Measurements from ENCODE around the gene EDNRB. TPM values are rescaled to one million over a fixed set of nuclear protein-coding genes. Genes with fewer than 3 reads are reported as not detected.
"Not testable (repeated sequence)": the region's sequence is repeated elsewhere in the genome, so short reads cannot be mapped to it uniquely, and the experiment has no call there.

Gene EDNRB
- 112 and 119 TPM in 2 replicates for total RNA-seq

DNA sequence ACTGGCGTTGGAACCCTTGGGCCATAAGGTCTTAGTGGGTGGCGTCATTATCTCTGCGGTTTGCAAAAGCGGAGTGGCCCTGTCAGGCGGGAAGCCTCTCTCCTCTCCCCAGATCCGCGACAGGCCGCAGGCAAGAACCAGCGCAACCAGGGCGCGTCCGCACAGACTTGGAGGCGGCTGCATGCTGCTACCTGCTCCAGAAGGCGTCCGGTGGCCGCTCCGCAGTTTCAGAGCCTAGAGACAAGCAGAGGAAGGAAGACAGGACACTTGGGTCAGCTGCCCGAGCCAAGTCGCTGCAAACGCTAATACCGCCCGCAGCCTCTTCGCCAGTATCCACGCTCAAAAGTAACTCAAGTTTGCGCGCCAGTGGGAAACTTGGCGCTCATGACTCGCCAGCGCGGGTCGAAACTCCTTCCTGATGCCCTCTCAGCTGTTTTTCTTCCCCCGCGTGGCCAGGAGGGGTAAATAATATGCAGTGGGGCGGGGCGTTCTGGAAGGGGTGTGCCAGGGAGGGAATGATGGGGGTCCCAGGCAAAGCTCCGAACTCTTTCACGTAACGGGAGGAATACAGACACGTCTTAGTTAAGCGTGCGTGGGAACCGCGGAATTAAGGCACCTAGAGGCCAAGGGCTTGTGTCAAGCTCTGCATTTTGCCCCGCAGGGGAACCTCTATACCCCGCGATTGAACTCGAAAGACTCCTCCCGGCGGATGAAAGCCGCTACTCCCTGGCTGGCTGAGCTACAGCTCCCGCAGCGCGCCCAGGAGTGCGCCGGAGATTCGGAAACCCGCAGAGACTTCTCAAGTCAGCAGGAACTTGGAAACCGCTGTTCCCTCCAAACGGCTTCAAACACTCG, at the start of gene EDNRB:
TSS of gene EDNRB (minus strand) at position 441 of the 855 bp plus-strand sequence. CDS start at position 183, 258 bp downstream.
- peak; percentile 68 for DNase-seq

GRCh38 chr13:77966671-77967070, 48.0 kb upstream of the EDNRB start:
- DNase-seq = no peak

GRCh38 chr13:77952737-77953136, 34.1 kb upstream of the EDNRB start:
- no peak for DNase-seq

DNA sequence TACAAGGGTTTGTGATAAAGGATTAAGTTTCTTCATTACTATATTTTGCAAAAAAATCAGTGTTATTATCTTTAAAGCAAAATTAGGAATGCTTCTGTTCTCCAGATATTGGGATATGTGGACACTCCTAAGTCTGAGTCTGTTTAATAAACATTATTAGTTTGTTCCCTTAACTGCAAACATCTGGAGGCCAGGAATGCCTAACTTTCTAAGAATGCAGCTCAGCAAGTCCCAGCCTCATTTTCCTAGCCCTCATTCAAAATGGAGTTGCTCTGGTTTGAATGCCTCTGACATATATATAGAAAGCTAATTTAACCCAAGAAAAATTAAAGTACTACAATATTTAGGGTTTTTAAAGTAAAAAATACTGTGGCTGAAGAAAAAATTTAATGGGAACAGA, 33.6 kb upstream of the EDNRB start:
- no peak for DNase-seq

DNA sequence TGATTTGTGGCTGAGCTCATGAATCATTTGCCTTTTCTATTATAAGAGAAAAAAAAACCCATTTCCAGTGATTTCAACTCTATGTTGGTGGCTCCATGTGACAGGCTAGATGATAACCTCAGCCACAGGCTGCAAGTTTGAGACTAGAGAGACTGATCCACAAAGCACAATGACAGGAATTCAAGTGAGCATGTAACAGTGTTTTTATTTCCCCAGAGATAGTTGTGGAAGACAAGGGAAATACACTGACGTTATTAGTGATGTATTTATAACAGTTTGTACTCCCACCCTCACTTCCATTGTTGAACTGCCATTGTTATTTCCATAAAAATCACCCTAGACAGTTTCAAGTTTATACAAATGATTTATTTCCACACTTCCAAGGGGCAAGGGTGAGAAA, 27.9 kb upstream of the EDNRB start:
- peak; percentile 51 for DNase-seq

GRCh38 chr13:77935063-77935462, 16.4 kb upstream of the EDNRB start:
- DNase-seq = not testable (repeated sequence)

DNA sequence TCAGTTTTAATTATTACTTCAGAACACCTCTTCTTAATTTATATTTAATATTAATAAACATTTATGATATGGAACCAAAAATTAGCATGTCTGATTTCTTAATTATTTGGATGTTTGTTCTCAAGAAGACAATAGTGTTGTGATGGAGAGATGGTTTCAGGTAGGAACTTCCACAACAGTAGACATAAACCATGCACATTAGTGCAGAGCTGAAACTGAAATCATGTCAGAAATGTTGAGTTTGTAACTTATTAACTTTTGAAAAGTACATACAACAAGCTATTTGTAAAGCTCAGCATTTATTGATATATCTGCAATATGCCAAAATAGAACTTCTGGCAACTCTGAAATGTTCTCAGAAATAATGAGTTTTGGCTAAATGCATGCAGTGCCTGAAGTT, 11.8 kb upstream of the EDNRB start:
- DNase-seq = no peak

DNA sequence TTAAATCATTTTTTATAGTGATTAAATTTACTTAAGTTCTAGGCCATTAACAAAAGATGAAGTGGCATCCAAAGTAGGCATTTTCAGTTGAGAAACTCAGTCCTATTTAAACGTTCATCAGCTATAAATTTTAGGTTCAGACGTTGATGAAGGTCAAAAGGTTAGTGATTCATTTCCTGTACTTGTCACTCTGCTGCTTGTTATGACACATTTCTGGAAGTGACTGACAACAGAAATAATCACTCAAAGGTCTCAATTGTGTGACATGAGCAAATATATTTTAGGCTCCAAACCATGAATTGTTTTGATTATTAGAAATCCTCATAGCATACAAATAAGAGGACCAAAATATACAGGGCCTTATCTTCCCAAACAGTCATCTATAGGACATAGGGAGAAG, 10.3 kb upstream of the EDNRB start:
- peak; percentile 76 for DNase-seq

- no peak for DNase-seq
Observed at GRCh38 chr13:77925616-77926015, 7.0 kb upstream of the EDNRB start.

DNA sequence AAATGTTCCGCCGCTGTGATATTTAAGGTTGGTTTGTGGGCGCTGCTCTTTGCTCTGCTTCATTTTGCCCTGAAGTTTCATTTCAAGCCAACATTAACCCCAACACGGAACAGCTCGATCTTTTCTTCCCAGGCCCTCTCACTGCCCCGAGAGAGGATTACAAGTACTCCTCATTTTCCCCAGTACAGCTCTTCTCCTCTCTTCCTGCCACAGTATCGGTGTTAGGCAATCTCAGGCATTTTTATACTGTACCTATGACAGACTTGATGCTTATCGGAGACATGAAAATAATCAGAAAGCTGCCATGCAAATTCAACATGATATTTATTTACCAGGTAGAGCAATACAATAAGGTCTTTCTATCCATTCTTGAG, 1.3 kb upstream of the EDNRB start:
- no peak for DNase-seq

- peak; percentile 60 for DNase-seq
Observed at GRCh38 chr13:77919246-77919920, 752 bp upstream of the EDNRB start.

GRCh38 chr13:77916488-77916887, 2.1 kb downstream of the EDNRB start:
- no peak for DNase-seq

- peak; percentile 20 for DNase-seq
Observed at GRCh38 chr13:77915686-77916085, 2.9 kb downstream of the EDNRB start.

- DNase-seq = no peak
Observed at GRCh38 chr13:77913003-77913402, 5.6 kb downstream of the EDNRB start.

DNA sequence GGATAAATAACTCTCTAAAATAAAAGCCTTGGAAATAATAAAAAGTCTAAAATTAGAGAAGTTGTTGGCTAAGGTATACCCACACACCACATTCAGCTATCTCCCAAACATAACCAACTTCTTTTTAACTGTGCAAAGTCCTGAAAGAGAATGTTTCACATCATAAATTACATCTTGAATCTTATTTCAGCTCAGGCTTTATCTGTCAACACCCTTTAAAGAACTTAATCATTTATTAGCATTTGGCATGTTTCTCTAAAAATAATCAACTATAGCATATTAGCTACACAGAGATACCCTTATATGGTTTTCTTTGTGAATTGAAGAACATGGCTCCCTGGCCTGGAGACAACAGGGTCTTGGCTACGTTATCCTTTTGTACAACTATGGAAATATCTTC, 6.9 kb downstream of the EDNRB start:
- DNase-seq = no peak

DNA sequence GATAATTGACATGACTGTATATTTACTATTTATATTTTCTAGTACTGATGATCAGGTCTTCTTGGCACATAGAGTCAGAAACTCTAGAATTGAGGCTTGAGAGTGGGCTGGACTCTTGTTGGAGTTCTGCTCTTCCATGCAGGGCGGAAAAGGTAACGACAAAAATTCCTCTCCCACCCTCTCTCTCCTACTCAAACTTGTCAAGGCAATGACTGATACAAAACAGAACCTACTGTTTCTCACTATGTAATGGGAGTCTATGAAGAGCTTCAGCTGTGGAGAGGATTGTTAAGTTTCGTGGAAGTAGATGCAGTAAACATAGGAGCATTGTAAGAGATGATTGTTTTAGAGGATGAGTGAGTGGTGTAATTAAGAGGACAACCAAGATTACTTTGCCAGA, 8.8 kb downstream of the EDNRB start:
- DNase-seq = no peak

DNA sequence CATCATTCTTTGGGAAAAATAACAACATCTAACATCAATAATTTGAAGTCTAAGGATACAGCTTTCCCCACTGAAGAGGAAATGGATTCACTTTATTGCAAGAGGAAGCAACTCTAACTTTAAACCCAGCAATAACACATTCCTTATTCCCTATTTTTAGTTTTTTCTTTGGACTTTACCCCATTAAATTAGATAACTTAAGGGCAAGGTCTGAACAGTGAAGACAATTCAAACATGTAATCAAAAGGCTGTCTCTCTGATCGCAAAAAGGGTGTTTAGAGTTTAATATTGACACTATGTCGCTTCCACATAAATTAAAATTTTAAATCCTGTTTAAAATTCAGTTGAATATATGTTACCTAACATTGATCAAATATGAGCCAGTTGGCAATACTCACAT, 10.1 kb downstream of the EDNRB start:
- DNase-seq = peak; percentile 11

DNA sequence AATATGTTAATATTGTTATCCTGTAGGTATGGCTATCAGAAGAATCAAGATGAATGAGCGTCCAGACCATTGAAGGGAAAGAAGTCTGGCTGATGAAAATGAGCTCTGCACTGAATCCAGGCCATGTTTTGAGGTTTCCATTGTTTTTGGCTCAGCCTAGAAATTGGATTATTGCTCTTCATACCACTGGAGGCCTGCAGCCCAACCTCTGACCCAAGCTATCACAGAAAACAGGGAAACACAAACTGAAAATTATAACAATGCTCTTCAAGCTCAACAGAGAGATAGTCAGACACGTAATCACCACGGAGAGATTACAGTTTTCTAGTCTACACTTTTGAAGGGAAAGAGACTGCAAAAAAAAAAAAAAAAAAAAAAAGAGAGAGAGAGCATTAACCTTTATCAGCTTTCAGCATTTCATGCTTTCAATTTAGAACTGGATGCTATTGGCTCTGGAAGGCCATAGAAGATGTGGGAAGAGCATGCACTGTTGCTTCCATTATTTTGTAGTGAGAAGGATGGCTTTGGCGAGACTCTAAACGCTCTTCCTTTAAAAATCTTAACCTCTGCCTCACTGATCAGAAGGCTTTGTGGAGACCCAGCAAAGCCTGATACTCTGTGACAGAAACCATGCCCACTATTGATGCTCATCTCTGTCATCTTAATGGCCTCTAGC, 10.8 kb downstream of the EDNRB start:
- DNase-seq = peak; percentile 97

GRCh38 chr13:77904031-77904430, 14.6 kb downstream of the EDNRB start:
- DNase-seq = no peak

DNA sequence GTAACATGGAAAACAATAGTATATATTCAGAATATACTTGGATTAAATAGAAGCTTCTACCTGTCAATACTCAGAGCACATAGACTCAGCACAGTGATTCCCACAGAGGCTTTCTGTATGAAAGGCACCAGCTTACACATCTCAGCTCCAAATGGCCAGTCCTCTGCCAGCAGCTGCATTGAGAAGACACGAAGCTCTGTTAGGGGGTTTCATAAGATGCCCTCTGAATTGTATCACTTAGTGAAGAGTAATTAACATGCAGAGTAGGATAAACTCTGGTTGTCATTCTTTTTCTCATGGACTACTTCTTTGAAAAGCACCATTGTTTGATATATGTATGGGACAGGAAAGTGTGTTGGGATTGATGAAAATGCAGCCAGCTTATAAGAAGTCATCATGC, 15.2 kb downstream of the EDNRB start:
- DNase-seq = no peak

DNA sequence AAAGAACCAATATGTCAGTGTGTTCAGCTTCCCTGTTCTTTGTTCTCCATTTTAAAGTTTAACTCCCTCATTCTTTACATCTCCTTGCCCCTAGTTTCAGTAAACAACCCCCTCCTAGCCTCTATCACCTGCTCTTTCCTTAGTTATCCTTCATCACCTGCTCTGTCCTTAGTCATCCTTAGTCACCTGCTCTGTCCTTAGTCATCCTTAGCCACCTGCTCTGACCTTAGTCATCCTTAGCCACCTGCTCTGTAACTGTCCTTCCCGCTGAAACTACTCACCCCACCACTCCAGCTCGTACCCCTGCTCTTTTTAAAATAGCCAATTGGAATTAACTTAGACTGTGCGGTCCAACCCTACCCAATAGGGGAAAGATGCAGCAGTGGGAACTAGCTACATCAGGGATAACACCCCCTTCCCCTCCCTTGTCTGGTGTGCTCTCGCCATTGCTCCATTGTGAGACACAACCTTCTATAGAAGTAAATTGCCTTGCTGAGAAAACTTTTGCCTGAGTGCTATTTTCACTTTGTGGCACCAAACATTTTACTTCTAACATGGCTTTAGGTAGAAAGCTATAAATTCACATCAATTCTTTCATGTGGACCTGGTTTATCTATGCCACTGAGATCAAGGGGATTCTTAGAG, 16.2 kb downstream of the EDNRB start:
- DNase-seq = no peak

DNA sequence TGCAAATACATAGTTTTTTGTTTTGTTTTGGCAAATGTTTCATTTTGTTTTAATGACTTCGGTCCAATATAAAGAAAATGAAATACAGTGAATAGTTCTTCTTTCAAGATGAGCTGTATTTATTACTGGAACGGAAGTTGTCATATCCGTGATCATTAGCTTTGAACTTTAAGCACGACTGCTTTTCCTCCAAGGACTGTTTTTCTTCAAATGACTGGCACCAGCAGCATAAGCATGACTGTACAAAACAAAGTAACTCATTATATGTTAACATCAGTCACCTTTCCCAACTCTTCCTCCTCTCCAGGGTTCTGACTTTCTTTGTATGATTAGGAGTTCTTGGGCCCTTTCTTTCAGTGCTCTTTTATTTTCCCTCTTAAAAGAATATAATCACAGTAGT, 20.5 kb downstream of the EDNRB start:
- peak; percentile 93 for DNase-seq

DNA sequence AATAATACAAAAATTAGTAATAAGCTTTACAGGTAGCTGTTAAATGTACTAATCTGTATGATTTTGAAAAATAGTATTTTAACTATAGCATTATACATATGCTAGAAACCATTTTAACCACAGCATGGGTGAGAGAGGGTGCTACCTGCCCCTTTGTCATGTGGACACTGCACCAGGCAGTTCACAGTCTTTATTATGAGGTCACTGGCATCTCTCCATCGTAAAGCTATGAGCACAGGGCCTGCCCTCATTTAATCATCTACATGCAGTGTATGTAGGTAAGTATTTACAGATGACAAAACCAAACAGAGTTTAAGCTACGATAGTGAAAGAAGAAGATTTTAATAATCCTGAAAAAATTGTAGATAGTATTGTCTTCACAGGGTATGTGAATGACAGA, 21.7 kb downstream of the EDNRB start:
- DNase-seq = peak; percentile 68
